Lung (tissue), 12 donors: ENCODE data around the gene PAK1. TPM values are rescaled to one million over a fixed set of nuclear protein-coding genes. Genes with fewer than 3 reads are reported as not detected.

Experiments used
- ATAC-seq: fragments of 200-7000 bp; cut with Tn5 transposase; one replicate; pipeline ENCODE4 v1.9.1; 2020; ENCODE audit warnings: moderate number of reproducible peaks; ENCODE audit not compliant: insufficient read depth, low FRiP score
- DNase-seq, 3 donors: peaks; one replicate each; pipeline ENCODE4 v3.0.0-alpha.2; 2013 to 2017
- H3K27ac ChIP-seq, 2 donors: one replicate each; pipeline ENCODE4 v1.5.1; 2013; ENCODE audit warnings: mild to moderate bottlenecking in 2 of 2, moderate library complexity in 2 of 2, control low read depth in 1 of 2, inconsistent platforms in 1 of 2, low read depth in 1 of 2, low read length in 1 of 2
- H3K27me3 ChIP-seq, 3 donors: one replicate each; pipeline ENCODE4 v1.5.1; 2013; ENCODE audit warnings: low read length in 2 of 3; ENCODE audit not compliant: control insufficient read depth in 3 of 3, insufficient read depth in 3 of 3
- H3K36me3 ChIP-seq, 4 donors: one replicate each; pipeline ENCODE4 v1.5.1; 2013; ENCODE audit warnings: low read length in 4 of 4, mild to moderate bottlenecking in 1 of 4, moderate library complexity in 1 of 4; ENCODE audit not compliant: control insufficient read depth in 4 of 4, insufficient read depth in 4 of 4
- H3K4me1 ChIP-seq, 5 donors: one replicate each; pipeline ENCODE4 v1.5.1; 2013; ENCODE audit warnings: low read length in 5 of 5, mild to moderate bottlenecking in 2 of 5, moderate library complexity in 1 of 5; ENCODE audit not compliant: control insufficient read depth in 5 of 5, insufficient read depth in 5 of 5
- H3K4me3 ChIP-seq: one replicate; pipeline ENCODE4 v1.5.1; 2013; ENCODE audit warnings: mild to moderate bottlenecking, control low read depth, moderate library complexity
- H3K9ac ChIP-seq, 2 donors: one replicate each; pipeline ENCODE4 v1.5.1; 2013; ENCODE audit warnings: low read length in 2 of 2, control low read depth in 1 of 2; ENCODE audit not compliant: insufficient read depth in 1 of 2
- H3K9me3 ChIP-seq, 4 donors: one replicate each; pipeline ENCODE4 v1.5.1; 2013; ENCODE audit warnings: low read length in 3 of 4, mild to moderate bottlenecking in 1 of 4, moderate library complexity in 1 of 4; ENCODE audit not compliant: control insufficient read depth in 4 of 4, insufficient read depth in 3 of 4
- WGBS, 2 donors: extraction: QIAGEN DNeasy Blood & Tissue Kit; methylation state at CpG; one replicate each; pipeline ENCODE4 v1.1.7; 2013; 5-methylcytosine and 5-hydroxymethylcytosine counted together
- polyA plus RNA-seq, 2 donors: library from polyadenylated mRNA; stranded (reverse); fragments of 200-250 nt; gene quantifications; one replicate each; pipeline ENCODE4 v1.2.1, GENCODE V29; 2013
- total RNA-seq, 2 donors: library from RNA; depleted of rRNA in 1 of 2; stranded (reverse); fragments of >200 nt in 1 of 2; gene quantifications; one replicate each; pipeline ENCODE4 v1.2.1, GENCODE V29; 2014 to 2021
- TF ChIP-seq, protein P1 (sequence below): IDR thresholded peaks from 2 replicates; pipeline ENCODE4 v1.5.1; 2012; ENCODE audit warnings: mild to moderate bottlenecking; ENCODE audit errors: control extremely low read depth, extremely low read depth
- donor health status: control.
- donor health status: control.
- donor health status: Bipolar disorder and iron deficiency.
- donor health status: healthy.
- donor health status: DM: yes; HTN: yes; CAD: no.

PAK1 gene
- total and polyA plus RNA-seq, 4 donors: 8.4 to 70.6 (median 29.8) TPM

DNA sequence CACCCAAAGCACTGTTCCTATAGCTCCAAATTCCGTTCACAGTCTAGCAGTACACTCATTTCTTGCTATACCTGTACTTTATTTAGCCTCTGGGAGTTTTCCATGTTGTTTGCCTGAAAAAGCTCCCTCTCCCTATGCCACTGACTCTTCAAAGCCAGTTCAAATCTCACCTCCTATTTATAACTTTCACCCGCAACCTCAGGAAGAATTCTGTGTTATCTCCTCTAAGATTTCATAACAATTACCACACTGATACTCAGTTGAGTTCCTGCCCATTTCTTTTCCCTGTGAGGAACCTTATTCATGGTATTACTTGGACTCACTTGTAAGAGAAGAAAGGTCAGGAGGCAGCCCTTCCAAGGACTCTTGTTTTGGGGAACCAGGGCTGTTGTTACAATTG is 197.6 kb downstream of the PAK1 start:
- 66% methylated on average over 2 of the region's 2 CpGs for WGBS, 2 donors
- H3K27me3 ChIP-seq: no peaks in the 10 kb centered on the region

More for the DNA sequence above, 197.6 kb downstream of the PAK1 start:
- no peaks in the 10 kb centered on the region for H3K36me3 ChIP-seq
- TF ChIP-seq, protein P1, sequence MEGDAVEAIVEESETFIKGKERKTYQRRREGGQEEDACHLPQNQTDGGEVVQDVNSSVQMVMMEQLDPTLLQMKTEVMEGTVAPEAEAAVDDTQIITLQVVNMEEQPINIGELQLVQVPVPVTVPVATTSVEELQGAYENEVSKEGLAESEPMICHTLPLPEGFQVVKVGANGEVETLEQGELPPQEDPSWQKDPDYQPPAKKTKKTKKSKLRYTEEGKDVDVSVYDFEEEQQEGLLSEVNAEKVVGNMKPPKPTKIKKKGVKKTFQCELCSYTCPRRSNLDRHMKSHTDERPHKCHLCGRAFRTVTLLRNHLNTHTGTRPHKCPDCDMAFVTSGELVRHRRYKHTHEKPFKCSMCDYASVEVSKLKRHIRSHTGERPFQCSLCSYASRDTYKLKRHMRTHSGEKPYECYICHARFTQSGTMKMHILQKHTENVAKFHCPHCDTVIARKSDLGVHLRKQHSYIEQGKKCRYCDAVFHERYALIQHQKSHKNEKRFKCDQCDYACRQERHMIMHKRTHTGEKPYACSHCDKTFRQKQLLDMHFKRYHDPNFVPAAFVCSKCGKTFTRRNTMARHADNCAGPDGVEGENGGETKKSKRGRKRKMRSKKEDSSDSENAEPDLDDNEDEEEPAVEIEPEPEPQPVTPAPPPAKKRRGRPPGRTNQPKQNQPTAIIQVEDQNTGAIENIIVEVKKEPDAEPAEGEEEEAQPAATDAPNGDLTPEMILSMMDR: no peak
- H3K9ac ChIP-seq: no peak overlapping the region
- DNase-seq: no peak
- no peak for ATAC-seq
- no peaks in the 10 kb centered on the region for H3K9me3 ChIP-seq
- H3K4me1 ChIP-seq: no peaks in the 10 kb centered on the region
- no peak overlapping the region for H3K4me3 ChIP-seq
- H3K27ac ChIP-seq: no peak overlapping the region

Other genes with a start within 250 kb of the PAK1 start
- gene GDPD4, start 172.4 kb downstream of the PAK1 start, total RNA-seq: not detected
- not detected for gene GDPD4, start 172.4 kb downstream of the PAK1 start, polyA plus RNA-seq
- under 1 TPM; 0.58 to 0.74 TPM for gene AQP11, start 115.9 kb upstream of the PAK1 start, total RNA-seq
- gene AQP11, start 115.9 kb upstream of the PAK1 start, polyA plus RNA-seq: under 1 TPM; 0.17 to 0.22 TPM
- 100 to 1,000 TPM in 1 of 2 donors, 10 to 100 TPM in 1; 64.5 to 135 TPM for gene CLNS1A, start 163.7 kb upstream of the PAK1 start, total RNA-seq
- gene CLNS1A, start 163.7 kb upstream of the PAK1 start, polyA plus RNA-seq: 10 to 100 TPM; 42.5 to 63.6 TPM